GM18508 (cell line): ENCODE results near the gene SNAP29.
"Not testable (repeated sequence)": the region's sequence is repeated elsewhere in the genome, so short reads cannot be mapped to it uniquely, and the experiment has no call there.

Source experiments
- ATAC-seq: cut with Tn5 transposase; IDR thresholded peaks from one replicate; pipeline ENCODE4 v1.9.1; 2021; ENCODE audit warnings: moderate number of reproducible peaks; ENCODE audit not compliant: insufficient read depth, unreplicated experiment

The SNAP29 gene

DNA sequence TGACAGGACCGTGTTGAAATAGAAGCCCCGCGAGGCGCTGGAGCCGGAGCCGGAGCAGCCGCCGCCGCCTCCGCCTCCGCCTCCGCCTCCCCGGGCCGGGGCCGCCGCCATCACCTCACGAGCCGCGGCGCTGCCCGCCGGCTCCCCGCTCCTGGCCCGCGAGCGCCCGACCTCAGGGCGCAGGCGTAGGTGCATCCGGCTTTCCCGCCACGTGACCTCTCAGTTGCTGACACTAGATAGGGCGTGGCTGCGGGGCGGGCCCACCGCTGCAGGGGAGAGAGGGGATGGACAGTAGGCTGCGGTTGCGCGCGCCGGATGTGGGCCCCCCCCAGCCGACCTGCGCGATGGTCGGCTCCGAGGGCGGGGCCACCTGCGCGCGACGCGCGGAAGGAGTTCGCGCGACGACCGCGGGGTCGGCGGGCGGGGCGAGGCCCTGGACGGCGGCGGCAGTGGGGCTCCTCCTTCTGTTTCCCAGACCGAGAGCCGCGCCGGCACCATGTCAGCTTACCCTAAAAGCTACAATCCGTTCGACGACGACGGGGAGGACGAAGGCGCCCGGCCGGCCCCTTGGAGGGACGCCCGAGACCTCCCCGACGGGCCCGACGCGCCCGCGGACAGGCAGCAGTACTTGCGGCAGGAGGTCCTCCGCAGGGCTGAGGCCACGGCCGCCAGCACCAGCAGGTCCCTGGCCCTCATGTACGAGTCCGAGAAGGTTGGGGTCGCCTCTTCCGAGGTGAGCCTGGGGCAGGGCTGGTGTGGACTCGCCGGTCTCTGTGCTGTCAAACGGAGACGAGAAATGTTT lies at the start of gene SNAP29, which contains the start of gene PI4KA:
SNAP29 (plus strand) TSS at position 393 of the 802 bp plus-strand sequence; CDS start at position 497, 104 bp downstream.
PI4KA (minus strand) TSS at position 197 of the 802 bp plus-strand sequence; CDS start at position 111, 86 bp downstream.
- ATAC-seq, result peak; percentile 56

DNA sequence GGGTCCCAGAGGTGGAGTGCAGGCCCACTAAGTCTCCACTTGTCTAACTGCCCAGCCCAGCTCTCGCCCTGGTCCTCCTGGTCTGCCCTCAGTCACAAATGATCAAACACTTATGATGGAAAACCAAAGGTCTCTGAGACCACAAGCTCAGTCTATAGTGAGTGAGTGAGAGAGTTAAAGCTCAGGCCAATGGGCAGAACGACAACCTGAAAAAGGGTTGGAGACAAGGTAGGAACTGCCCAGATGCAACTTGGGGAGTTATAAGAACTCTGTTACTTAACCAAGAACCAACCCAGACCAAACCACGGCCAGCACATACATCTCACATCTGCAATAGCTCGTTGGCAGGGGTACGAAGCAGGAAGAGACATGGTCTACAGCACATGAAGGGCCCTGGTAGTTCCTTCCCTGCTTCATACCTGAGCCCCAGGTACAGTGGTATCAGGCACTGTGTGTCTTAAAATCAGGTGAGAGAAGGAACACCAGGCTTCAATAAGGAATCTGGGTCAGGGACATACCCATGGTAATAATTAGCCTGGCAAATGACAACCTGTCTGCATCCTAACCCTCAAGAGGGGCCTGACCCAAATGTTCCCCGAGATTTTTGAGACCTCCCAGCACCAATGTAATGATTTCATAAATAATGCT lies 49.1 kb upstream of the SNAP29 start:
- ATAC-seq, result no peak

DNA sequence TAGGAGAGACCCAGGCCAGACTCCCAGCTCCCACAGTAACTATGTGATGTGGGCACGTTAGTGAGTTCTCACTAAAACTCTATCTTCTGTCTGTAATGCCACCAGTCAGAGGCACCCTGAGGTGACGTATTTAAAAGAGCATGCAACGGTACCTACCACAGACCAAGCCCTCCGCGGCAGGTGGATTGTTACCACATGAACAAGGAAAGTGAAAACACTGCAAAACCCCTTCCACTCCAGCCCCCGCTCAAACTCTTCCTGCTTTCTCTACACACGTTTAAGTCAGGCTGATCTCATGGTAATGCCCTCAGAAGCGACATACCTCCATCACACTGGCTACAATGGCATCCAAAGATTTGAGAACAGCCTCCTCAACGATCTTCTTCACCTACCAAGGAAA lies 48.2 kb upstream of the SNAP29 start:
- no peak for ATAC-seq

DNA sequence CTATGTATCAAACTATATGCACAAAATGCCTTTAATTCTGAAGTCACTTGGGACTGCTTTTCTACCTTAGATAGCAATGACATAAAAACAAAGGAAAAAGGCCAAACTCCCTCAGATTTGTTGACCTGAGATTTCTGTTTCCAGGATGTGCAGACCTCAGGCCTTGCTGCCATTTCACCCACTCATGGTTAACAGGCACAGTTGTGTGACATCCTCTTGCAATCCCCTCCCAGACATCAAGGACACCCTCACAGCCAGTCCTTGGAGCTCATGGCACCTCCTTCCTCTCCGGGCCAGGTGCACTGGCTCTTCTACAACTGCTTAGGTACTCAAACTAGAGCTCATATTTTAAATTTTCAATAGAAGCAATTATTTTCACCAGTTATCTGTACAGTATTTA lies 47.6 kb upstream of the SNAP29 start:
- no peak for ATAC-seq

DNA sequence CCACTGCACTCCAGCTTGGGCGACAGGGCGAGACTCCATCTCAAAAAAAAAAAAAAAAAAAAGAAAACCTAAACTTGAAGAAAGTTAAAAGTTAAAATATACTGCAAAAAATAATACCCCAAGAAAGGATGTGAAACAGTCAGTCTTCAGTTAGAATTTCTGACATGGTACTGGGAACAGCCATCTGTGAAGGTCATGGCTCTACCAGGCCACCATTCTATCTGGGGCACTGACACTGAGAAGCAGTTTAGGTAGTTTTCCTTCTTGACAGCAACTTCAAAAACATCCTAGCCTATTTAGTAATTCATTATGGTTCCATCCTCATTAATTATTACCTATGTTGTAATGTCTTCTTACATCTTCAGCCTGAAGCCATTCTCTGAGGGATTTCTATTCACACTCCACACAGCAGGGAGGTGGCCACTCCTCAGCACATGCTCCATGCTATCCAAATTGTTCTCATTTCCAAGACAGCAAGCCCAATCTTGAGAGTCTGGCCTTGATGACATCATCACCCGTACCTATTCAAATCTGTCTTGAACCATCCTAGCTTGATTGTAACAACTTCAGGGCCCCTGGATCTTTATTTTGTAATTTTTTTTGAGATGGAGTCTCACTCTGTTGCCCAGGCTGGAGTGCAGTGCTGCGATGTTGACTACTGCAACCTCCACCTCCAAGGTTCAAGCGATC lies 46.7 kb upstream of the SNAP29 start:
- no peak for ATAC-seq

DNA sequence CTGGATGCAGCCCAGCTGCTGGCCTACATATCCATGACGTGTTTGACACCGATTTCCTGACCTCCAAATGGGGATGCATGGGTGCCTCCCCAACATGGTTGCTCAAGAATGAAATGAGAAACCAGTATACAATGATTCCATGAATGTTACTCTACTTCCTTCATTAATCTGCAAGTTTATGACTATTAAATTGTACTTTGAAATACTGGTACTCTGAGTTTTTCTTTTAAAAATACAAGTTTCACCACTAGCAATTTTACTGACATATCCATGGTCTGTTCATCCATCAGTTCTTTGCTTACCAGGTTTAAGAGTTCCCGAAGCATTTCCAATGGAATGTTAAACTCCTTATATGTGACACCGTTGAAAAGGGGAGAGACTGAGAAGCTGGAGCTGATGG lies 45.8 kb upstream of the SNAP29 start:
- no peak for ATAC-seq

DNA sequence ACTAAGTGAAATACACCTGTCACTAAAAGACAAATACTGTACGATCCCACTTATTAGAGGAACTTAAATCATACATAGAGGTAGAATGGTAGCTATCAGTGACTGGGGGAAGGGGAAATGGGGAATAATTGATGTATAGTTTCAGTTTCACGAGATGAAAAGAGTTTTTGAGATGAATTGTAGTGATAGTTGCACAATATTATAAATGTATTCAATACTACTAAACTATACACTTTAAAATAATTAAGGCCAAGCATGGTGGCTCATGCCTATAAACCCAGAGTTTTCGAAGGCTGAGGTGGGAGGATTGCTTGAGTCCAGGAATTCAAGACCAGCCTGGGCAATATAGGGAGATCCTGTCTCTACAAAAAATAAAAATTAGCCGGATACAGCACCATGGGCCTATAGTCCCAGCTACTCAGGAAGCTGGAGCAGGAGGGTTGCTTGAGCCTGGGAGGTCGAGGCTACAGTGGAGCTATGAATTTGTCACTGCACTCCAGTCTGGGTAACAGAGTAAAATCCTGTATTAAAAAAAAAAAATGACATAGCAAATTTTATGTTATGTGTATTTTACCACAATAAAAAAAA lies 44.5 kb upstream of the SNAP29 start:
- no peak for ATAC-seq

DNA sequence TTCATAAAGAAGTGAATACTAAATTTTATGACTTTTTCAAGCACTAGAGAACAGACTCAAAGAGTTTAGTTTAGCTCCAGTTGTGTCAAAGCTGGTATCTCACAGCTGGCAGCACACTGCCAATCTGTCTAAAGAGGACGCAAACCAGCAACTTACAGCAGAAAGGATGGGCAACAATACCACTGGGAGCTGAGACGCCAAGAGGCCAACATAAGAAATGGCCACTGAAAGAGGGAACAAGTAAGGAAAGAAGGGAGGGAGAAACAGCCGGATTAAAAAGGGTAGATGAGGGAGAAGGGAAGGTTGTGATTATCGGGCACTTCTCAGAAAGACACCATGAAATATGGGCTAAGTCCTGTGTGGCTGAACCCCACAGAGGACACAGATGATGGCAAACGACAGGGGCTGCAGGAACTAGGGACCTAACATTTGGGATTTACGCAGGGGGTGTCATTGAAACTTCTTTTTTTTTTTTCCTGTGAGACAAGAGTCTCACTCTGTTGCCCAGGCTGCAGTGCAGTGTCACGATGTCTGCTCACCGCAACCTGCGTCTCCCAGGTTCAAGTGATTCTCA lies 43.2 kb upstream of the SNAP29 start:
- no peak for ATAC-seq

DNA sequence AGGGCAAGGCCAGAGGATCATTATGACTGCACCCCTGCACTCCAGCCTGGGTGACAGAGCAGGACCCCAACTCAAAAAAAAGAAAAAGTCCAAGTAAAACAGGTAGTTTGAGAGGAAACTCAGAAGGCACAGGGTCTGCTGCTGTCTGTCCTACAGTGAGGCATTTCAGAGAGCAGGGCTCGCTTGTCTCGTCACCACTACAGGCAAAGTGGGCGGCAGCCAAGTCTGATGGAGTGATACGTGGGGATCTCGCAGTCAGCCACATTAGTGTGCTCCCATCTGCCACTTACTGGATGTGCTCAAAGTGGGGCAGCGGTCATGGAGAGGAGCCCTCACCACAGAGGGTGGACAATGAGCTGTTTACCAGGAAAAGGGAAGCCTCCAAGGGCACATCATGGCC lies 42.2 kb upstream of the SNAP29 start:
- no peak for ATAC-seq

DNA sequence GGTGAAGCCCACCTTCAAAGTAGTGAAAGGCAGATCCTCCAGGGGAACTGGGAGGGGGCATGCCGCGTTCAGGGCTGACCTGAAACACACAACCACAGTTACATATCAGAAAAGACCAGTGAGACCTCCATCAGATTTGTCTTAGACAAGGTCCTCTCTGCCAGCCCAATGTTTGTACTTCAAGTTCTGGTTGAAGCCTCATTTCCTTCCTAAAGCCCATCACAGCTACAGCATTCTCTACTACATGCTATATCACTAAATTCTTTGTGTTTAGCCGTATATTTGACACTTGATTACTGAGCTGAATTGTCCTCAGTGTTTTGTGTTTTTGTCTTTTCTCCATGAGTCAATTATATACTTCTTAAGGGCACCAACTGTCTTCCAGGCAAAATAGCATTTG lies 40.3 kb upstream of the SNAP29 start:
- ATAC-seq, result no peak

DNA sequence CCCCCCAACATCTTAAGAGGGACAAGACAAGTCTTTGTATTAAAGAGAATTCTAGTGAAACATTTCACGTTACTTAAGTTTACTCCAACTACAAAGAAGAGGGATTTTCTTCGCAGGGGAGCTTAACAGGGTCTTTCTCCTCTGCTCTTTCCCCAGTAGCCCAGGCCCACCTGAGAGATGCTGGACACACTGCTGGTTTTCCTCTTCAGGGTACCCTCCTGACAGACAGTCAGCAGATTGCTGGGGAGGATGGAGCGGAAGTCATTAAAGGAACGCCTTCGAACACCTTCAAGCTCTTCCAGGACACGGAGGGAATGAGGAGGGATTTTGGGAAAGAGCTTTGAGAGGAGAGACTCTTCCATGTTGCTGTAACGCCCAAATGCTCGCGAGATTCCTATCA lies 39.3 kb upstream of the SNAP29 start:
- no peak for ATAC-seq

DNA sequence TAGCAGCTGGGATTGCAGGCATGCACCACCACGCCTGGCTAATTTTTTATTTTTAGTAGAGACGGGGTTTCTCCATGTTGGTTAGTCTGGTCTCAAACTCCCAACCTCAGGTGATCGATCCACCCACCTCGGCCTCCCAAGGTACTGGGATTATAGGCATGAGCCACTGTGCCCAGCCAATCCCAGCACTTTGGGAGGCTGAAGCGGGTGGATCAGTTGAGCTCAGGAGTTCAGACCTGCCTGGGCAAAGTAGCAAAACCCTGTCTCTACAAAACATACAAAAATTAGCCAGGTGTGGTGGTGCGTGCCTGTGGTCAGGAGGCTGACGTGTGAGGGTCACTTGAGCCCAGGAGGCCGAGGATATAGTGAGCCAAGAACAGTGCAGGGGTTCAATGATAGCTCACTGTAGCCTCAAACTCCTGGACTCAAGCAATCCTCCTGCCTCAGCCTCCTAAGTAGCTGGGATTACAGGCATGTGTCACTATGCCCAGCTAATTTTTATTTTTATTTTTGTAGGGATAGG lies 37.0 kb upstream of the SNAP29 start:
- not testable (repeated sequence) for ATAC-seq

DNA sequence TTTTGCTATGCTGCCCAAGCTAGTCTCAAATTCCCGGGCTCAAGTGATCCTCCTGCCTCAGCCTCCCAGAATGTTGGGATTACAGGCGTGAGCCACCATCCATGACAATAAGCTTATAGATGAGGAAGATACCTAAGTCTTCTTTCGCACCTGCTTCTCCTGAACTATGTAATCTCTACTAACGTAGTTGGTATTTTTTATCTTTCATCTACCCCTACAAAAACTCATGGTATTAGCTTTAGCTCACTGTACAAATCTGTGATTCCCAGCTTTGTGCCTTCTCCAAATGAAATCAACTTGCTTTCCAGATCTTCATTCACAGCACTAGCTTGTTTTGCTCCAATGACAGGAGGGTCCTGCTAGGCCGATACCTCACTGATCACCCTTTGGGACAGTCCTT lies 36.6 kb upstream of the SNAP29 start:
- ATAC-seq, result no peak

DNA sequence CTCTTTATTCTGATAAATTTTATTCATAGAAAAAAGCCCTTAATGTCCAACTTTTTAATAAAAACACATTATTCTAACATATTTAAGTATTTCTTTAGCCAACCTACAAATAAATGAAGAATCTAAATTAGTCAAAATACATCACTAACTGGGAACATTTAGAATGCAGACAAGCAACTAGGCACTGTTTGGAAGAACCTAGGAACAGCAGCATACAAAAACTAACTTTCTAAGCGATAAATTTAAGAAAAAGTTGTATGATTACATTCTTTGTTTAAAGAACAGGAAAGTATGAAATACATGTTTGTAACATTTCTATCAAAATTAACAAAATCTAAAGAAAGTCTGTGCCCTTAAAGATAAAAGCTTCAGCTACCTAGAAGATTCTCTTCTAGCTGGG lies 35.5 kb upstream of the SNAP29 start:
- no peak for ATAC-seq

DNA sequence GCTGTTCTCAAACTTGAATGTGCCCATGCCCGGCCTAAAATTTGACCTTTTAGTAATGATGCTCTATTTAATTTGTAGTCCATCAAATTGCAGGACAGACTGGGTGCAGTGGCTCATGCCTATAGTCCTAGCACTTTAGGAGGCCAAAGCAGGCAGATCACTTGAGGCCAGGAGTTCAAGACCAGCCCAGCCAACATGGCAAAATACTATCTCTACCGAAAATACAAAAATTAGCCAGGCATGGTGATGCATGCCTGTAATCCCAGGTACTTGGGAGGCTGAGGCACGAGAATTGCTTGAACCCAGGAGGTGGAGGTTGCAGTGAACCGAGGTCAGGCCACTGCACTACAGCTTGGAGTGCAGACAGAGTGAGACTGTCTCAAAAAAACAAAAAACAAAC lies 33.6 kb upstream of the SNAP29 start:
- not testable (repeated sequence) for ATAC-seq

DNA sequence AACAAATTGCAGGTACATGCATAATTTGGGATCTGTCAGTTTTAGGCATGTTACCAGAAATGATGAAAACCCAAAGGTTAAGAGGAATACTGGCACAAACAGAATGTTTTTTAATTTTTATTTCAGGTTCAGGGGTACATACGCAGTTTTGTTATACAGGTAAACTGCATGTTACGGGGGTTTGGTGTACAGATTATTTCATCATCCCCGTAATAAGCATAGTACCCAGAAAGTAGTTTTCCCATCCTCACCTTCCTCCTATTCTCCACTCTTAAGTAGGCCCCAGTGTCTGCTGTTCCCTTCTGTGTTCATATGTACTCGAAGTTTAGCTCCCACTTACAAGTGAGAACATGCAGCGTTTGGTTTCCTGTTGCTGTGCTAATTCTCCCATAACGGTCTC lies 33.2 kb upstream of the SNAP29 start:
- ATAC-seq, result no peak

DNA sequence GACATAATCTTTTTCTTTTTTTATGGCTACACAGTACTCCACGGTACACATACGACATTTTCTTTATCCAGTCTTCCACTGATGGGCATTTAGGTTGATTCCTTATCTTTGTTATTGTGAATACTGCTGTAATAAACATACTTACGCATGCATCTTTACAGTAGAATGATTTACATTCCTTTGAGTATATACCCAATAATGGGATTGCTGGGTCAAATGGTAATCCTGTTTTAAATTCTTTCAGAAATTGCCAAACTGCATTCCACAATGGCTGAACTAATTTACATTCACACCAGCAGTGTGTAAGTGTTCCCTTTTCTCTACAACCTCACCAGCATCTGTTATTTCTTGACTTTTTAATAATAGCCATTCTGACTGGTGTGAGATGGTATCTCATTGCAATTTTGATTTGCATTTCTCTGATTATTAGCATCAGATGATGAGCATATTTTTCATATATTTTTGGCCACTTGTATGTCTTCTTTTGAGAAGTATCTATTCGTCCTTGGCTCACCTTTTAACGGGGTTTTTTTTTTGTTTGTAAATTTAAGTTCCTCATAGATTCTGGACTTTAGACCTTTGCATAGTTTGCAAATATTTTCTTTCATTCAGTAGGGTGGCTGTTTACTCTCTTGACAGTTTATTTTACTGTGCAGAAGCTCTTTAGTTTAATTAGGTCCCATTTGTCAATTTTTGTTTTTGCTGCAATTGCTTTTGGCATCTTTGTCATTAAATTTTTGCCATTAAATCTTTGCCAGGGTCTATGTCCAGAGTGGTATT lies 32.2 kb upstream of the SNAP29 start:
- not testable (repeated sequence) for ATAC-seq

DNA sequence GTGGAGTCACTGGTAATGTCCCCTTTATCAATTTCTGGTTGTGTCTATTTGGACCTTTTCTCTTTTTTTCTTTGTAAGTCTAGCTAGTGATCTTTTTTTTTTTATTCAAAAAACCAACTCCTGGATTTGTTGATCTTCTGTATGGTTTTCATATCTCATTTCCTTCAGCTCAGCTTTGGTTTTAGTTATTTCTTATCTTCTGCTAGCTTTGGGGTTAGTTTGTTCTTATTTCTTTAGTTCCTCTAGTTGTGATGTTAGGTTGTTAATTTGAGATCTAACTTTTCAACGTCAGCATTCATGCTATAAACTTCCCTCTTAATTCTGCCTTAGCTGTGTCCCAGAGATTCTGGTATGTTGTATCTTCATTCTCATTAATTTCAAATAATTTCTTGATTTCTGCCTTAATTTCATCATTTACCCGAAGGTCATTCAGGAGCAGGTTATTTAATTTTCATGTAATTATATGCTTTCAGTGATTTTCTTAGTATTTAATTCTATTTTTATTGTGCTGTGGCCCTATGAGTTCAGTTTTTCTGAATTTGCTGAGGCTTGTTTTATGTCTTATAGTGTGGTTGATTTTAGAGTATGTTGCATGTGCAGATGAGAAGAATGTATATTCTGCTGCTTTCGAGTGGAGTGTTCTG lies 29.2 kb upstream of the SNAP29 start:
- ATAC-seq, result no peak

DNA sequence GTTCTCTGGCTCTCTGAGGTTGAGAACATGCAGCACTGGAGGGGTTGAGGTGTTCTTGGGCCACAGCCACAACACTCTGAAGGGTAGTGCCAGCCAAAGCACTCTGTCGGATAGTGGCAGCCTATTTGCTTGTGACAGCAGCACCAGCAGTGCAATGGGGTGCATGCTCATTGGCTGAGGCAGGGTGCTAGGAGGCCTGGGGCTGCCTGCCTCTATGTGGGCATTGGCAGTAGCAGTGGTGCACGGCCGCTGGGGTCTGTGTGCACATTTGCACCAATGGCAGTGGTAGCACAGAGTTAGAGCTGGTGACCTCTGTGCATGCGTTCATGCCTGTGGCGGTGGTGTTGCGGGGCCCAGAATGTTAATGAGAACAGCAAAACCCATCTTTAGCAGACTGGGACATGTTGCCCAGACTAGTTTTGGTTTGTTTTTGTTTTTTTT lies 25.6 kb upstream of the SNAP29 start:
- no peak for ATAC-seq
